ENCODE data around the gene RNF208. TPM values are rescaled to one million over a fixed set of nuclear protein-coding genes. Genes with fewer than 3 reads are reported as not detected.

RNF208 gene
- total and polyA plus RNA-seq, 9 of the 15 experiments (the other 6 are each of a cell fraction or from before 2014, with no cell fraction given): 0.15 to 6.9 (median 0.50) TPM; not detected in 2

DNA sequence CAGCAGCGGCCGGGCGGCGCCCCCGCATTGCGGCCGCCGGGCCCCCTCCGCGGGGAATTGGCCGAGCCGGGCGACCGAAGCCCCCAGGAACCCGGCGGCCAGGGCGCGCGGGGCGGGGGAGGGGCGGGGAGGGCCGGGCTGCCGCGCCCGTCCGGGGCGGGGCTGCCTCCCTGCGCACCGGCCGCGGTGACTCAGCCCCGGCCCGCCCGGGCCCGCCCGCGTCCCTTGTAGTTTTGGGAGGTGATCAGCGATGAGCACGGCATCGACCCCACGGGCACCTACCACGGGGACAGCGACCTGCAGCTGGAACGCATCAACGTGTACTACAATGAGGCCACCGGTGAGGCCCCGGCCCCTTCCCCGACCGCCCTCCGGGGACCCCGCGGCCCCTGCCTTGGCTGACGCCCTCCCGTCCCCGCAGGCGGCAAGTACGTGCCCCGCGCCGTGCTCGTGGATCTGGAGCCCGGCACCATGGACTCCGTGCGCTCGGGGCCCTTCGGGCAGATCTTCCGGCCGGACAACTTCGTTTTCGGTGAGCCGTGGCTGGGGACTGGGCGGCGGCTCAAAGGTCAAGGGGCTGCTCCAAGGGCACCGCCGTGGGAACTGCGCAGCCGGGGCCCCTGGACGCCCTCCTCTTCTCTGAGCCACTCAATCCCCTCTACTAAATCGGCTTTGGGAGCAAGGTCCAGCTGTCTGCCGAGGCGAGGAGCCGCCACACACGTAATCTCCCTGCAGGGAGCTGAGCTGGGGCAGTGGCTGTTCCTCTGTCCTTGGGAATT, 19.6 kb upstream of the RNF208 start (continued):
- TF ChIP-seq NR4A1 (CRISPR knock-in tag; IDR thresholded peaks at IDR 0.05) (no peak), NR4A1 (tag; IDR thresholded peaks at IDR 0.05) (no peak), PKNOX1 (IDR thresholded peaks at IDR 0.05) (no peak), IFI16 (CRISPR knock-in tag; IDR thresholded peaks at IDR 0.05) (no peak), THAP12 (CRISPR knock-in tag; IDR thresholded peaks at IDR 0.05) (0 out of 2 replicates have a peak, but pooled peaks have one; percentile 63), ARID3A (IDR thresholded peaks at IDR 0.05; ENCODE audit: borderline replicate concordance, low read depth, low read length) (no peak), SPI1 (IDR thresholded peaks at IDR 0.05; ENCODE audit: borderline replicate concordance, low read depth, low read length) (no peak), FOS (IDR thresholded peaks at IDR 0.05; ENCODE audit: extremely low read depth, insufficient read length) (no peak), NFRKB (IDR thresholded peaks at IDR 0.05; ENCODE audit: low read depth) (no peak), EGR1 (conservative IDR thresholded peaks at IDR 0.05) (no peak), ZNF583 (CRISPR knock-in tag; IDR thresholded peaks at IDR 0.05) (no peak), FOXA3 (CRISPR knock-in tag; conservative IDR thresholded peaks at IDR 0.05 in 1 of 2, IDR thresholded peaks at IDR 0.05 in 1 of 2) (peak in 1 of 2 experiments; percentile 13; a peak in 1 of 4 replicates), KAT7 (CRISPR knock-in tag; IDR thresholded peaks at IDR 0.05; ENCODE audit: borderline replicate concordance) (peak; percentile 90), PRPF4 (IDR thresholded peaks at IDR 0.05; ENCODE audit: insufficient read depth, low read depth, low read length, poor library complexity, severe bottlenecking) (no peak), POLR2G (IDR thresholded peaks at IDR 0.05; ENCODE audit: low read depth, low read length) (peak; percentile 92), ZNF436 (CRISPR knock-in tag; IDR thresholded peaks at IDR 0.05) (no peak), HMGN3 (IDR thresholded peaks at IDR 0.05; ENCODE audit: borderline replicate concordance, extremely low read depth, insufficient read length, low read depth, low read length) (peak; percentile 85), HNRNPL (IDR thresholded peaks at IDR 0.05; ENCODE audit: low read depth, low read length) (0 out of 2 replicates have a peak, but pooled peaks have one; percentile 33), POLR3G (IDR thresholded peaks at IDR 0.05; ENCODE audit: extremely low read depth, insufficient read length, insufficient replicate concordance) (no peak), KAT2B (IDR thresholded peaks at IDR 0.05; ENCODE audit: low read depth, low read length) (no peak)
- TF ChIP-seq, protein P1, sequence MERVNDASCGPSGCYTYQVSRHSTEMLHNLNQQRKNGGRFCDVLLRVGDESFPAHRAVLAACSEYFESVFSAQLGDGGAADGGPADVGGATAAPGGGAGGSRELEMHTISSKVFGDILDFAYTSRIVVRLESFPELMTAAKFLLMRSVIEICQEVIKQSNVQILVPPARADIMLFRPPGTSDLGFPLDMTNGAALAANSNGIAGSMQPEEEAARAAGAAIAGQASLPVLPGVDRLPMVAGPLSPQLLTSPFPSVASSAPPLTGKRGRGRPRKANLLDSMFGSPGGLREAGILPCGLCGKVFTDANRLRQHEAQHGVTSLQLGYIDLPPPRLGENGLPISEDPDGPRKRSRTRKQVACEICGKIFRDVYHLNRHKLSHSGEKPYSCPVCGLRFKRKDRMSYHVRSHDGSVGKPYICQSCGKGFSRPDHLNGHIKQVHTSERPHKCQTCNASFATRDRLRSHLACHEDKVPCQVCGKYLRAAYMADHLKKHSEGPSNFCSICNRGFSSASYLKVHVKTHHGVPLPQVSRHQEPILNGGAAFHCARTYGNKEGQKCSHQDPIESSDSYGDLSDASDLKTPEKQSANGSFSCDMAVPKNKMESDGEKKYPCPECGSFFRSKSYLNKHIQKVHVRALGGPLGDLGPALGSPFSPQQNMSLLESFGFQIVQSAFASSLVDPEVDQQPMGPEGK (CRISPR knock-in tag; IDR thresholded peaks at IDR 0.05; ENCODE audit: borderline replicate concordance): no peak

All from K562 (cell line).